OCI-LY1 (cell line): ENCODE results near the gene PRB3.

ENCODE experiments used
- H2AFZ ChIP-seq: fragments of 200-600 bp; sonication (generic), shearing (Covaris generic); 2 replicates; pipeline ENCODE4 v1.6.0; 2014; ENCODE audit warnings: antibody characterized with exemption, mild to moderate bottlenecking, low read length
- H3F3A ChIP-seq: fragments of 200-600 bp; sonication (generic), shearing (Covaris generic); 2 replicates; pipeline ENCODE4 v1.6.0; 2014; ENCODE audit warnings: mild to moderate bottlenecking, antibody characterized with exemption, low read length, moderate library complexity; ENCODE audit not compliant: insufficient read depth
- H3K27ac ChIP-seq: fragments of 200-600 bp; sonication (generic); 2 replicates; pipeline ENCODE4 v1.5.1; 2014; ENCODE audit warnings: low read length, mixed run types, mild to moderate bottlenecking, low read depth; ENCODE audit not compliant: poor library complexity, severe bottlenecking
- H3K27me3 ChIP-seq: fragments of 200-600 bp; sonication (generic); 2 replicates; pipeline ENCODE4 v1.6.0; 2014; ENCODE audit warnings: antibody characterized with exemption, mild to moderate bottlenecking, low read length, moderate library complexity; ENCODE audit not compliant: insufficient read depth
- H3K36me3 ChIP-seq: fragments of 200-600 bp; sonication (generic); 2 replicates; pipeline ENCODE4 v1.6.1; 2014; ENCODE audit warnings: mild to moderate bottlenecking, antibody characterized with exemption, low read length, moderate library complexity, mixed read lengths; ENCODE audit not compliant: insufficient read depth
- H3K4me1 ChIP-seq: fragments of 200-600 bp; sonication (generic); 2 replicates; pipeline ENCODE4 v1.5.1; 2014; ENCODE audit warnings: mild to moderate bottlenecking, low read length, moderate library complexity; ENCODE audit not compliant: insufficient read depth, severe bottlenecking
- H3K4me2 ChIP-seq: fragments of 200-600 bp; sonication (generic), shearing (Covaris generic); 2 replicates; pipeline ENCODE4 v1.6.1; 2014; ENCODE audit warnings: low read length
- H3K4me3 ChIP-seq: fragments of 200-600 bp; sonication (generic); 2 replicates; pipeline ENCODE4 v1.5.1; 2014; ENCODE audit warnings: low read length, low read depth, mild to moderate bottlenecking, mixed read lengths; ENCODE audit not compliant: poor library complexity, severe bottlenecking
- H3K79me2 ChIP-seq: fragments of 200-600 bp; shearing (Covaris generic); 2 replicates; pipeline ENCODE4 v1.6.1; 2016; ENCODE audit warnings: mixed run types, low read length, mixed read lengths; ENCODE audit not compliant: insufficient read depth
- H3K9ac ChIP-seq: fragments of 200-600 bp; sonication (generic), shearing (Covaris generic); 2 replicates; pipeline ENCODE4 v1.6.1; 2014; ENCODE audit warnings: mild to moderate bottlenecking, low read length, mixed read lengths
- H3K9me2 ChIP-seq: fragments of 200-600 bp; sonication (generic), shearing (Covaris generic); 2 replicates; pipeline ENCODE4 v1.6.1; 2014; ENCODE audit warnings: low read depth, mild to moderate bottlenecking, low read length, mixed read lengths
- H3K9me3 ChIP-seq: fragments of 200-600 bp; shearing (Covaris generic); 2 replicates; pipeline ENCODE4 v1.6.1; 2014; ENCODE audit warnings: low read length, mixed read lengths
- H4K20me1 ChIP-seq: fragments of 200-600 bp; sonication (generic), shearing (Covaris generic); 2 replicates; pipeline ENCODE4 v1.6.0; 2016; ENCODE audit warnings: mild to moderate bottlenecking, low read length; ENCODE audit not compliant: insufficient read depth
- EZH2 ChIP-seq: fragments of 200-600 bp; sonication (generic), shearing (Covaris generic); IDR thresholded peaks from 2 replicates; pipeline ENCODE4 v1.8.0; 2017; ENCODE audit warnings: borderline replicate concordance, mixed run types, mild to moderate bottlenecking, antibody characterized with exemption, low read length, moderate library complexity, mixed read lengths
- TF ChIP-seq, protein P1 (sequence below): fragments of 200-600 bp; sonication (generic), shearing (Covaris generic); IDR thresholded peaks from 2 replicates; pipeline ENCODE4 v1.5.1; 2017; ENCODE audit warnings: mild to moderate bottlenecking, antibody characterized with exemption, low read length, moderate library complexity, mixed read lengths

The PRB3 gene

DNA sequence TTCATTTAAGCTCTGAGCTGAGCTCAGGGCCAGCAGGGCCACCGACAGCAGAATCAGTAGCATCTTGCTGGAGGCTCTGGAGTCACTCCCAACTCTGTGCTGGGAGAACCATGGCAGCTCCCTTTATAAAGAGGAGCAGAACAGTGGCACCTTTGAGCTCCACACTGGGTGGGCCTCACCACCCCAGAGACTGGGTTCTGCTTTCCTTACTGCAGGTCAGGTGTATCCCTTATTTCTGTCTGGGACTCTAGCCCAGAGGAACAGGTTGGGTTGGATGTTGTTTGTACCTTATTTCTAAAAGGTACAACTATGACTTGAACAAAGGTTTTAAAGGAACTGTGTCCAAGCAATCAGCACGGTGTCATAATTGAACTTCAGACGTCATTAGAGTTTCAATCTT, at the start of gene PRB3:
Gene PRB3 (minus strand): TSS at position 101 of the 400 bp plus-strand sequence. CDS start 38 bp downstream, at position 63.
- H3K27ac ChIP-seq = no peak within 1 kb of the TSS
- H3K27me3 ChIP-seq = no peaks in the 10 kb centered on the region
- H3K79me2 ChIP-seq = no peaks in the 10 kb centered on the region
- H3K4me3 ChIP-seq = no peak within 1 kb of the TSS
- H3K4me2 ChIP-seq = no peak within 1 kb of the TSS
- TF ChIP-seq EZH2 = no peak
- TF ChIP-seq, protein P1, sequence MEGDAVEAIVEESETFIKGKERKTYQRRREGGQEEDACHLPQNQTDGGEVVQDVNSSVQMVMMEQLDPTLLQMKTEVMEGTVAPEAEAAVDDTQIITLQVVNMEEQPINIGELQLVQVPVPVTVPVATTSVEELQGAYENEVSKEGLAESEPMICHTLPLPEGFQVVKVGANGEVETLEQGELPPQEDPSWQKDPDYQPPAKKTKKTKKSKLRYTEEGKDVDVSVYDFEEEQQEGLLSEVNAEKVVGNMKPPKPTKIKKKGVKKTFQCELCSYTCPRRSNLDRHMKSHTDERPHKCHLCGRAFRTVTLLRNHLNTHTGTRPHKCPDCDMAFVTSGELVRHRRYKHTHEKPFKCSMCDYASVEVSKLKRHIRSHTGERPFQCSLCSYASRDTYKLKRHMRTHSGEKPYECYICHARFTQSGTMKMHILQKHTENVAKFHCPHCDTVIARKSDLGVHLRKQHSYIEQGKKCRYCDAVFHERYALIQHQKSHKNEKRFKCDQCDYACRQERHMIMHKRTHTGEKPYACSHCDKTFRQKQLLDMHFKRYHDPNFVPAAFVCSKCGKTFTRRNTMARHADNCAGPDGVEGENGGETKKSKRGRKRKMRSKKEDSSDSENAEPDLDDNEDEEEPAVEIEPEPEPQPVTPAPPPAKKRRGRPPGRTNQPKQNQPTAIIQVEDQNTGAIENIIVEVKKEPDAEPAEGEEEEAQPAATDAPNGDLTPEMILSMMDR = no peak
- no peaks in the 10 kb centered on the region for H3F3A ChIP-seq
- no peaks in the 10 kb centered on the region for H3K4me1 ChIP-seq
- H4K20me1 ChIP-seq = no peaks in the 10 kb centered on the region
- H3K9ac ChIP-seq = no peak within 1 kb of the TSS
- no peaks in the 10 kb centered on the region for H3K36me3 ChIP-seq
- H2AFZ ChIP-seq = no peak within 1 kb of the TSS
- H3K9me2 ChIP-seq = no peaks in the 10 kb centered on the region
- no peaks in the 10 kb centered on the region for H3K9me3 ChIP-seq

DNA sequence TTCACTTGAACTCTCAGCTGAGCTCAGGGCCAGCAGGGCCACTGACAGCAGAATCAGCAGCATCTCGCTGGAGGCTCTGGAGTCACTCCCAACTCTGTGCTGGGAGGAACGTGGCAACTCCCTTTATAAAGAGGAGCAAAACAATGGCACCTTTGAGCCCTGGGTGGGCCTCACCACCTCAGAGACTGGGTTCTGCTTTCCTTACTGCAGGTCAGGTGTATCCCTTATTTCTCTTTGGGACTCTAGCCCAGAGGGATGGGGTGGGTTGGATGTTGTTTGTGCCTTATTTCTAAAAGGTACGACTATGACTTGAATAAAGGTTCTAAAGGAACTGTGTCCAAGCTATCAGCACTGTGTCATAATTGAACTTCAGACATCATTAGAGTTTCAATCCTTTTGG, 40.8 kb upstream of the PRB3 start, which contains the start of gene PRB4:
Gene PRB4 (minus strand): TSS at position 101 of the 400 bp plus-strand sequence. CDS start 38 bp downstream, at position 63.
- Histone ChIP-seq H3K9me3 (no peaks in the 10 kb centered on the region), H3K4me3 (no peak within 1 kb of the TSS), H3F3A (no peaks in the 10 kb centered on the region), H2AFZ (no peak within 1 kb of the TSS), H3K4me1 (no peaks in the 10 kb centered on the region), H4K20me1 (no peaks in the 10 kb centered on the region), H3K79me2 (no peaks in the 10 kb centered on the region), H3K4me2 (no peak within 1 kb of the TSS), H3K27me3 (no peaks in the 10 kb centered on the region), H3K9me2 (no peaks in the 10 kb centered on the region), H3K36me3 (no peaks in the 10 kb centered on the region), H3K27ac (no peak within 1 kb of the TSS), H3K9ac (no peak within 1 kb of the TSS)
- no peak for TF ChIP-seq EZH2
- TF ChIP-seq, protein P1 = no peak

DNA sequence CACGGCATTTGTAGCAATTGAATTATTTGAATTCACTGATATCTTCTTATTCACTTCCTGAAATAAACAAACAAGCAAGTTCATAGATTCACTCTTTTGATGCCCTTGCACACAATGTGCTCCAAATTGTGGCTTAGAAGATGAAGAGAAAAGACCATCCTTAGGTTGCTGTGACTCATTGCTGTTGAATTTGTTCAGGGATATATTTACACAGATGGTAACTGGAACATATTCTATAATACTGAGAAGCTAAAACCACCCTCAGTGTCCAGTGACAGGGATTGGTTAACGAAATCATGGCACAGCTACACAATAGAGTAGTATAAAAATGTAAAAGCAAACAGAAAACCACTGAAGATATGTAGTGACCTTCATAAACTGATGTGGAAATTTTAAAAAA, 37.6 kb upstream of the PRB3 start:
- Histone ChIP-seq H3K4me3 (no peak overlapping the region), H3K9ac (no peak overlapping the region), H3K9me2 (no peaks in the 10 kb centered on the region), H3K4me1 (no peaks in the 10 kb centered on the region), H3K36me3 (no peaks in the 10 kb centered on the region), H3K79me2 (no peaks in the 10 kb centered on the region), H3K4me2 (no peak overlapping the region), H2AFZ (no peak overlapping the region), H3K27ac (no peak overlapping the region), H4K20me1 (no peaks in the 10 kb centered on the region), H3K9me3 (no peaks in the 10 kb centered on the region), H3K27me3 (no peaks in the 10 kb centered on the region), H3F3A (no peaks in the 10 kb centered on the region)
- no peak for TF ChIP-seq EZH2
- TF ChIP-seq, protein P1 = no peak
